Left renal cortex interstitium (tissue), 4 donors: ENCODE data around the gene USP10. TPM values are rescaled to one million over a fixed set of nuclear protein-coding genes. Genes with fewer than 3 reads are reported as not detected.

Experiments used
- DNase-seq, 4 donors: peaks; one replicate each; pipeline ENCODE4 v3.0.0-alpha.2; 2013; ENCODE audit warnings: low read depth in 4 of 4, low spot score in 2 of 4, missing footprints in 1 of 4
- polyA plus RNA-seq, 4 donors: library from polyadenylated mRNA; unstranded; fragments of 120-200 nt; gene quantifications; one replicate each; pipeline ENCODE4 v1.2.1, GENCODE V29; 2013; ENCODE audit not compliant: insufficient read length in 4 of 4

USP10 gene
- polyA plus RNA-seq, 4 donors, result 106 to 121 (median 111) TPM

GRCh38 chr16:84749072-84749471, 49.3 kb downstream of the USP10 start:
- DNase-seq, result no peak

DNA sequence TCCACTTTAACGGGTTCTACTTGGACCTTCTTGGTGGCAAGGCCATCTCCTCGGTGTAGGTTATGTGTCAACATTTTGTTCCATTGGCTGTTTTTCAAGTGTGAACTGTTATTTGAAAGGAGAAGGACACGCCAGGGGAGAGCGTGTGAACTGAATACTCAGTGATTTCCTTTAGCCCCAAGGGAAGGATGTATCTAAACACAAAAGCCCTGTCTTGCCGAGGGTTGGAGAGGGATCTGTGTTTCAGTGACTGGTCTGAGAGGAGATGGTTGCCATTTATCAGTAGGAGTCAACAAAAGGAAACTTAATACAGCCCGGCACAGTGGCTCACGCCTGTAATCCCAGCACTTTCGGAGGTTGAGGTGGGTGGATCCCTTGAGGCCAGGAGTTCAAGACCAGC, 50.0 kb downstream of the USP10 start:
- no peak for DNase-seq

GRCh38 chr16:84750575-84750974, 50.8 kb downstream of the USP10 start:
- no peak for DNase-seq

GRCh38 chr16:84751241-84751640, 51.4 kb downstream of the USP10 start:
- no peak for DNase-seq

GRCh38 chr16:84751947-84752346, 52.1 kb downstream of the USP10 start:
- DNase-seq, result no peak

- DNase-seq, result no peak
These were observed 52.8 kb downstream of the USP10 start for GRCh38 chr16:84752600-84752999.

- DNase-seq, result no peak
These were observed 53.9 kb downstream of the USP10 start for GRCh38 chr16:84753412-84754326.

DNA sequence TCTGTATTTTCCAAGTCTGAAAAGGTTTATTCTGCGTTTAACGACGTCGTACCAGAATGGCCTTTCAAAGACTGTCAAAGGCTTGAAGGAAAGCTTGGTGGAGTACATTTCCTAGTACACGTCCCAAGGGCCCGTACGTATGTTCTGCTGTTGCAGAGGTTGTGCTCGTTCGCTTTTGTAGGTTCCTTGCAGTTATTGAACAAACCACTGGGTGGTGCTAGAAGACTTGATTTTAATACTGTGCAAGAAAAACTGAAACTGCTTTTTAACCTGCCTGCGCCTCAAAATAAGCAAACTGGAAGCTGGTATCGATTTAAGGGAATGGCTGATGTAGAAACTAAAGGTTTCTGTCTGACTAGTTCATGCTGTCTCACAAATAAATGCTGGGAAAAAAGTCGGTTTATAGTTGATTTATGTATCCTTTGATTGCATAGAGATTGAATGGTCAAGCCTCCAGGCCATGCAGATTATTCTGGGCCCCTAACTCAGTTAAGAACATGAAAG, 54.6 kb downstream of the USP10 start:
- peak; percentile 58 to 88 (median 71) for DNase-seq

- no peak for DNase-seq
These were observed 55.3 kb downstream of the USP10 start for GRCh38 chr16:84754956-84755672.

GRCh38 chr16:84756830-84757229, 57.0 kb downstream of the USP10 start:
- DNase-seq, result no peak

GRCh38 chr16:84758627-84759026, 58.8 kb downstream of the USP10 start:
- no peak for DNase-seq

GRCh38 chr16:84759061-84759460, 59.3 kb downstream of the USP10 start:
- DNase-seq, result no peak

DNA sequence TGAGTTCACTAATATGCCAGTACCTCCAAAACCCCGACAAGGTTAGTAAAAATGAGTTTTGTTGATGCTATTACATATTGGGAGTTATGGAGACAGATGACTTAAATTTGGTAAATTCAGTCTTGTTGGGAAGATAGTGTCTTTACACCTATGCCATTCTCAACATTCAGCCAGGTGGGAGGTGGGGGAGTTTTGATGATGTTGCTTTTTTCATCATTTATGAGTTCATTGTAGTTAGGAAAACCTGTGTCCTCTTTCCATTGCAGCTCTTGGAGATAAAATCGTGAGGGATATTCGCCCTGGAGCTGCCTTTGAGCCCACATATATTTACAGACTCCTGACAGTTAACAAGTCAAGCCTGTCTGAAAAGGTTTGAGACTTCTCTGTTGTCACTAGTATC, 60.1 kb downstream of the USP10 start:
- DNase-seq, result no peak

- no peak for DNase-seq
These were observed 61.9 kb downstream of the USP10 start for GRCh38 chr16:84761448-84762368.

GRCh38 chr16:84763164-84763563, 63.4 kb downstream of the USP10 start:
- no peak for DNase-seq

DNA sequence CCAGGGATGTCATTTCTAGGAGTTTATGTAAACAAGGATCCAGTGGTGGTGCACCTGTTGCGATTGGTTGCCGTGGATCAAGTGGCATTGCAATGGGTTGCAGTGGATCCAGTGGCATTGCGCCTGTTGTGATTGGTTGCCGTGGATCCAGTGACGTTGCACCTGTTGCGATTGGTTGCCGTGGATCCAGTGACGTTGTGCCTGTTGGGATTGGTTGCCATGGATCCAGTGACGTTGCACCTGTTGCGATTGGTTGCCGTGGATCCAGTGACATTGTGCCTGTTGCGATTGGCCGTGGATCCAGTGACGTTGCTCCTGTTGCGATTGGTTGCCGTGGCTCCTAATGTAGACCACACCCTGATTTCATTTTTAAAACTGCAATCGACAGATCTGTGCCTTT, 63.8 kb downstream of the USP10 start:
- DNase-seq, result no peak

- no peak for DNase-seq
These were observed 65.2 kb downstream of the USP10 start for GRCh38 chr16:84764970-84765369.

DNA sequence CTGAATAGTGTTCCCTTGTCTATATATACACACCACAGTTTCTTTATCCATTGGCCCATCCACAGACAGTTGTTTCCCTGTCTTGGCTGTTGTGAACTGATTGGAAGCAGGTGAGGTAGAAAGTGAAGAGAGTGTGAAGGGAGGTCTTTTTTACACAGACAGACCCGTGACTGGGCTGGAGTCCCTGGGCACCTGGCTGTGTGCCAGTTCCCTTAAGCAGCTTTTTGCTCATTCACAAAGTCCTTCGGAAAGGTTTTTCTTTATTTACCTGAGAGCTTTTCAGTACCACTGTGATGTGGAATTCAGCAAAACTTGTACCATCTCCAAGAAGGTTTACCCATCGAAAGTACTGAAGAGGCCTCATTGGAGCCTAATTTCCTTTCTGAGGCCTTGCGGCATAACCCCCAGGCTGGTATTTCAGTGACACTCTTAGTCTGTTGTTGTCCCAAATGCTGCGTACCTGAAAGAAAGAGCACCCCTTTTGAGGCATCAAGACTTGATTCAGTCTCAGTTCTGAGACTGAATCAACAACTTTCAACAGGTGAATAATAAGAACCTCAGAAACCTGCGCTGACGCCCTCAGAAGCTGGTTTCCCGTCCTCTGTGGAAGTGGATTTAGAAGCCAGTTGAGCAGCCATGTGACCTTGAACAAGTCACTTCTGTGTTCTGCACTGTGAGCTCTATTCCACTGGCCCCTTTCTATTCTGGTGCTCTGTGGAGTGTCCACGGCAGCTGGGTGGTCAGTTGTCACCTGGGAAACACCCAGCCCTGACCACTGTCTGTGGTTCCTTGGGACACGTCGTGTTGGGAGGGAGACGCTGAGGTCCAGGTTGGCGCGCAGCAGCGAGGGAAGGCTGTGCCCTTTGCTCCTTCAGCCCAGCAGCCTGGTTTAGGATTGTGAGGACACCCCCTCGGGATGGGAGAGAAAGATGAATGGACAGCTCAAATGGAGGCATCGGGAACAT, 66.1 kb downstream of the USP10 start:
- no peak for DNase-seq

DNA sequence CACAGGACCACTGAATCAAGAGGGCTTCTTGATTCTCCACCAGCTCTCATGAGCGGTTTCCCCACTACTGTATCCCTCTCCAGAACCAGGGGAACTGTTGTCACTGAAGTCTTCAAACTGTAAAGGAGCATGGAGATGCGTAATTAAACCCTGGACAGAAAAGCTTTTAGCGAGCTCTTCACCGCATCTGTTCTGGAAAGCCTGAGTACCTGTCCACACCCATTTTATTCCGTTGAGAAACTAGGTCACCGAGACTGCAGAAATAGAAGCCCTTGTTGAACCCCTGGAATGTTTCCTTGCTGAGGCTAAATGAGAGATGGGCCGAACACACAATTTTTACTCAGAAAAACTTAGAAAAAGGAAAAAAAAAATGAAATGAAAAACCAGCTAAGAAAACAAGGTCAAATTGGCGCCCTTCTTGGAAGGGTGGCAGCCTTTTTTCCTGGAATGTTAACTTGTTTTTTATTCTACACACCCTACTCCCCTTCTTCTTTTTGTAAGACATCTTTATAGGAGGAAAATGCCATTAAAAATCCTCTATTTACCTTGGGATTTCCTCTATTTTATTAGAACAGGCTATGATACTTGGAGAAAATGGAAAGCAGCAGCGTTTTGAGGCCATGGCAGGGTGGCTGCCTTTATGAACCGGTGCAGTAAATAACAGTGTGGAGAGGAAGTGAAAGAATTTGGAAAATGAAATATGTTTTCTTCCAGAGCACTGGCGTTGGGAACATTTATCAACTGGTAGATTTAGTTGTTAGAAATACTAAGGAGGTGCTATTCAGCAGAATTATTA, 67.4 kb downstream of the USP10 start:
- DNase-seq, result no peak
